ENCODE measurements around the gene TRANK1.

Gene TRANK1

DNA sequence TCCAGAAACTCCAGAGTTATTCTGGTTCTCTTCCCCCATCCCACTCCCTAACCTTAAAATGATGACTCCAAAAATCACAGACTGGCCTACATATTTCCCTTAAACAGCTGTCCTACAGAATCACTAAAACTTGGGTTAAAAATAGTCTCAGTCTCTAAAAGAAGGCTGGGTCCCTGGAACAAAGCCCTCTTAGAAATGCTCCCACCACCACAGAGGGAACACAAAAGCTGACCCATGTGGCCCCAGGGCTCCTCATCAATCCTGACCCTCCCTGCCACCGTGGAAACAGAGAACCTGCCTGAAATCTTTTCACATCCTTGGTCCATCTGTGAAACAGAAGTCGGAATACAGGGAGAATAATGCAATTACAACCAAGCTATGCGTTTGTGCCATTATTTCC lies 124.8 kb downstream of the TRANK1 start:
- Histone ChIP-seq H3K4ac (ENCODE audit: low read depth, low read length) (no peak overlapping the region), H3K9ac (ENCODE audit: low read length) (no peak overlapping the region), H4K8ac (ENCODE audit: low read depth, low read length) (no peak overlapping the region), H2BK12ac (ENCODE audit: low read length) (no peak overlapping the region), H2AFZ (ENCODE audit: insufficient read depth, low read length, poor library complexity) (no peak overlapping the region), H2BK5ac (ENCODE audit: low read depth, low read length, poor library complexity) (no peak overlapping the region), H3K27ac (ENCODE audit: low read depth, low read length) (no peak overlapping the region), H3K36me3 (ENCODE audit: control insufficient read depth in 1 of 2, insufficient read depth in 2 of 2, low read length in 2 of 2) (no peaks in the 10 kb centered on the region), H2BK120ac (ENCODE audit: insufficient read depth, low read length, poor library complexity) (no peak overlapping the region), H3K4me1 (ENCODE audit: control insufficient read depth in 1 of 2, insufficient read depth in 2 of 2, low read length in 2 of 2) (no peaks in the 10 kb centered on the region), H3K4me2 (ENCODE audit: low read length) (no peak overlapping the region), H3K23ac (ENCODE audit: low read length) (no peak overlapping the region), H3K9me3 (ENCODE audit: insufficient read depth, low read depth, low read length) (peaks cover 2% of the 10 kb centered on the region), H3K14ac (ENCODE audit: low read length) (no peak overlapping the region), H2AK5ac (ENCODE audit: low read length) (no peak overlapping the region), H4K91ac (ENCODE audit: low read depth, low read length) (no peak overlapping the region), H3K27me3 (ENCODE audit: insufficient read depth, low read length) (no peaks in the 10 kb centered on the region), H4K12ac (ENCODE audit: low read depth, low read length) (no peak overlapping the region), H3K4me3 (ENCODE audit: low read depth, low read length) (no peak overlapping the region), H3K79me1 (ENCODE audit: low read length) (no peaks in the 10 kb centered on the region), H3K18ac (ENCODE audit: low read length) (no peak overlapping the region), H3K79me2 (ENCODE audit: control insufficient read depth, insufficient read depth, low read length, poor library complexity) (no peaks in the 10 kb centered on the region)
- WGBS (ENCODE audit: extremely low coverage, insufficient coverage, insufficient read length), result no CpG with 5 or more reads among the region's 3 CpGs
- no peak for DNase-seq

DNA sequence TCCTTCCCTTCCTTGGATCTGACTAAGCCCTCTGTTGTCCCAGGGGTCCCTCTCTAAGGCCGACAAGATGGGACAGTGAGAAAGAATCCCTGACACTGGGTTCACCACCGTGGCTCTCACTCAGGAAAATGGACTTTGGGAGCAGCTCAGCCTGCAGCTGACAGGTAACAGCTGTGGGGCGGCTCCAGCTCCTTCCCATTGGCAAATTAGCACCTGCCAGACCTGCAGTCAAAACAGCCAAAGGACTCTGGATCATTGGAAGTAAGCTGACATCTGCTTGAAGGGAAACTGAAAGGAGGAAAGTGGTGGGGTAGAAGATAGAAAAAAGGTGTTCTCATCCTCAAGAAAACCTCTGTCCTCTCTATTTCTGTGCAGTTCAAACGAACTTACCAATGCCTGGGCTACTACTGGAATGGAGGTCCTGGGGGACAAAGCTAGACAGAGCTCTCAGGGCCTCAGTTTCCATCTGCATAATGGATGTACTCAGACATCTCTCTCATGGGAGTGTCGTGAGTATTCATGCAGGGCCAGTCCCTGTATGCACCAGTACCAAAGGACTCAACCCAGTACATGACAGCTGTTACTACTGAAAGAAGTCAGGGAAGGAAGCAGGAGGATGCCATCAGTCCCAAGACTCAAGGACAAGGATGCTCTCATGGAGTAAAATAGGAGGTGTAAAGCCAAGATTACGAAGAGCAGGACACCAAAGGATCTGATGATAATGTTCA lies 126.9 kb downstream of the TRANK1 start:
- Histone ChIP-seq H4K12ac (ENCODE audit: low read depth, low read length) (no peak overlapping the region), H3K4me2 (ENCODE audit: low read length) (no peak overlapping the region), H2AK5ac (ENCODE audit: low read length) (no peak overlapping the region), H3K27me3 (ENCODE audit: insufficient read depth, low read length) (no peaks in the 10 kb centered on the region), H2BK5ac (ENCODE audit: low read depth, low read length, poor library complexity) (no peak overlapping the region), H3K9me3 (ENCODE audit: insufficient read depth, low read depth, low read length) (peaks cover 2% of the 10 kb centered on the region), H3K23ac (ENCODE audit: low read length) (no peak overlapping the region), H3K4ac (ENCODE audit: low read depth, low read length) (no peak overlapping the region), H4K91ac (ENCODE audit: low read depth, low read length) (no peak overlapping the region), H3K36me3 (ENCODE audit: control insufficient read depth in 1 of 2, insufficient read depth in 2 of 2, low read length in 2 of 2) (no peaks in the 10 kb centered on the region), H3K4me1 (ENCODE audit: control insufficient read depth in 1 of 2, insufficient read depth in 2 of 2, low read length in 2 of 2) (peaks cover 5 to 6% of the 10 kb centered on the region in 2 experiments), H3K14ac (ENCODE audit: low read length) (no peak overlapping the region), H3K9ac (ENCODE audit: low read length) (no peak overlapping the region), H4K8ac (ENCODE audit: low read depth, low read length) (no peak overlapping the region), H2BK12ac (ENCODE audit: low read length) (no peak overlapping the region), H3K27ac (ENCODE audit: low read depth, low read length) (no peak overlapping the region), H3K18ac (ENCODE audit: low read length) (no peak overlapping the region), H3K79me2 (ENCODE audit: control insufficient read depth, insufficient read depth, low read length, poor library complexity) (no peaks in the 10 kb centered on the region), H2BK120ac (ENCODE audit: insufficient read depth, low read length, poor library complexity) (no peak overlapping the region), H3K4me3 (ENCODE audit: low read depth, low read length) (no peak overlapping the region), H3K79me1 (ENCODE audit: low read length) (no peaks in the 10 kb centered on the region), H2AFZ (ENCODE audit: insufficient read depth, low read length, poor library complexity) (no peak overlapping the region)
- no CpG with 5 or more reads among the region's 6 CpGs for WGBS (ENCODE audit: extremely low coverage, insufficient coverage, insufficient read length)
- no peak for DNase-seq

DNA sequence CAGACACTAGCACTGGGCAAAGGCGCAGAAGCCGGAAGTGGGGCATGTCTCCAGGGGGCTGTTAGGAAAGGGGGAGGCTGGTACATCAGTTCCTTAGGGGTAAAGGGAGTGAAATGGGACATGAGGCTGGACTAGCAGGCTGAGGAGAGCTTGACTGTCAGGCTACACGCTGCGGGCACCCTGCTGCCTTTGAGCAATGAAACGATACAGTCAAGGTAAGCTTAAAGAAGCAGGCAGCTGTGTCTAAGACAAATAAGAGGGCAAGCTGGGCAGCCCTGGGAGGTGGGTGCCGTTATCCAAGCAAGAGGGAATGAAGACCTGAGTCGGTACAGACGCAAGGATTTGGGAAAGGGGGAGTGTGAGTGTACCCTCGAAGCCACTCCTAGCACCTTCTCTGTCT lies 129.5 kb downstream of the TRANK1 start:
- Histone ChIP-seq H2BK12ac (ENCODE audit: low read length) (no peak overlapping the region), H3K36me3 (ENCODE audit: control insufficient read depth in 1 of 2, insufficient read depth in 2 of 2, low read length in 2 of 2) (no peaks in the 10 kb centered on the region), H2AK5ac (ENCODE audit: low read length) (no peak overlapping the region), H2BK120ac (ENCODE audit: insufficient read depth, low read length, poor library complexity) (no peak overlapping the region), H3K14ac (ENCODE audit: low read length) (no peak overlapping the region), H3K27me3 (ENCODE audit: insufficient read depth, low read length) (no peaks in the 10 kb centered on the region), H3K9me3 (ENCODE audit: insufficient read depth, low read depth, low read length) (peaks cover 2% of the 10 kb centered on the region), H3K27ac (ENCODE audit: low read depth, low read length) (no peak overlapping the region), H3K4ac (ENCODE audit: low read depth, low read length) (no peak overlapping the region), H3K79me2 (ENCODE audit: control insufficient read depth, insufficient read depth, low read length, poor library complexity) (no peaks in the 10 kb centered on the region), H4K8ac (ENCODE audit: low read depth, low read length) (no peak overlapping the region), H3K4me2 (ENCODE audit: low read length) (no peak overlapping the region), H3K79me1 (ENCODE audit: low read length) (no peaks in the 10 kb centered on the region), H3K18ac (ENCODE audit: low read length) (no peak overlapping the region), H3K9ac (ENCODE audit: low read length) (no peak overlapping the region), H4K12ac (ENCODE audit: low read depth, low read length) (no peak overlapping the region), H3K4me3 (ENCODE audit: low read depth, low read length) (no peak overlapping the region), H4K91ac (ENCODE audit: low read depth, low read length) (no peak overlapping the region), H3K4me1 (ENCODE audit: control insufficient read depth in 1 of 2, insufficient read depth in 2 of 2, low read length in 2 of 2) (peaks cover 8 to 11% of the 10 kb centered on the region in 2 experiments), H2BK5ac (ENCODE audit: low read depth, low read length, poor library complexity) (no peak overlapping the region), H2AFZ (ENCODE audit: insufficient read depth, low read length, poor library complexity) (peak overlapping the region; percentile 17), H3K23ac (ENCODE audit: low read length) (no peak overlapping the region)
- no CpG with 5 or more reads among the region's 9 CpGs for WGBS (ENCODE audit: extremely low coverage, insufficient coverage, insufficient read length)
- peak in 1 of 2 donors; percentile 3 for DNase-seq

DNA sequence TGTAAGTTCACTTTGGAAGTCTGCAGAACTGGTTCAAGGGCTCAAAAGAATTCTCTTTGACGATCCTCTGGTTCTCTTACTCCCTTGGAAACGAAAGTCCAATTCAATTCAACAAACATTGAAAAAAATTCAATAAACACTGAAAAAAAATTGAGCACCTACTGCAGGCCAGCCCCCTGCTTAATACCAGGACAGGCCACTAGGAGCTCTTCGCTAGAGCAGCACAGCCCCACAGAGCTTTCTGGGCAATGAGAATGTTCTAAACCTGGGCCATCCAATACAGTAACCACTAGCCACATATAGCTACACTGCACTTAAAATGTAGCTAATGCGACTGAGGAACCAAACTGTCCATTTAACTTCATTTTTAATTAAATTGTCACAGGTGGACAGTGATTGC lies 130.1 kb downstream of the TRANK1 start:
- H2BK5ac ChIP-seq (ENCODE audit: low read depth, low read length, poor library complexity), result no peak overlapping the region
- no peak overlapping the region for H3K4me2 ChIP-seq (ENCODE audit: low read length)
- no peak overlapping the region for H2AFZ ChIP-seq (ENCODE audit: insufficient read depth, low read length, poor library complexity)
- no peak overlapping the region for H4K12ac ChIP-seq (ENCODE audit: low read depth, low read length)
- no CpG with 5 or more reads among the region's 4 CpGs for WGBS (ENCODE audit: extremely low coverage, insufficient coverage, insufficient read length)
- no peaks in the 10 kb centered on the region for H3K79me1 ChIP-seq (ENCODE audit: low read length)
- no peak overlapping the region for H3K4me3 ChIP-seq (ENCODE audit: low read depth, low read length)
- H3K4me1 ChIP-seq (ENCODE audit: control insufficient read depth in 1 of 2, insufficient read depth in 2 of 2, low read length in 2 of 2), result peaks cover 8 to 11% of the 10 kb centered on the region in 2 experiments
- no peak overlapping the region for H3K9ac ChIP-seq (ENCODE audit: low read length)
- H3K36me3 ChIP-seq (ENCODE audit: control insufficient read depth in 1 of 2, insufficient read depth in 2 of 2, low read length in 2 of 2), result no peaks in the 10 kb centered on the region
- peak in 1 of 2 donors; percentile 1 for DNase-seq
- peaks cover 2% of the 10 kb centered on the region for H3K9me3 ChIP-seq (ENCODE audit: insufficient read depth, low read depth, low read length)
- no peak overlapping the region for H2AK5ac ChIP-seq (ENCODE audit: low read length)
- H3K18ac ChIP-seq (ENCODE audit: low read length), result no peak overlapping the region
- no peak overlapping the region for H4K91ac ChIP-seq (ENCODE audit: low read depth, low read length)
- no peak overlapping the region for H3K14ac ChIP-seq (ENCODE audit: low read length)
- H3K79me2 ChIP-seq (ENCODE audit: control insufficient read depth, insufficient read depth, low read length, poor library complexity), result no peaks in the 10 kb centered on the region
- no peak overlapping the region for H2BK120ac ChIP-seq (ENCODE audit: insufficient read depth, low read length, poor library complexity)
- no peak overlapping the region for H3K4ac ChIP-seq (ENCODE audit: low read depth, low read length)
- H4K8ac ChIP-seq (ENCODE audit: low read depth, low read length), result no peak overlapping the region
- H2BK12ac ChIP-seq (ENCODE audit: low read length), result no peak overlapping the region
- no peaks in the 10 kb centered on the region for H3K27me3 ChIP-seq (ENCODE audit: insufficient read depth, low read length)
- H3K23ac ChIP-seq (ENCODE audit: low read length), result no peak overlapping the region
- no peak overlapping the region for H3K27ac ChIP-seq (ENCODE audit: low read depth, low read length)
